Osteoblast (primary cell): Measurements from ENCODE around the gene SH3BP5L. TPM values are rescaled to one million over a fixed set of nuclear protein-coding genes. Genes with fewer than 3 reads are reported as not detected.

ENCODE experiments used
- DNase-seq: peaks from one replicate; pipeline ENCODE4 v3.0.0; 2011; ENCODE audit warnings: low spot score, mixed read lengths; ENCODE audit not compliant: insufficient read length; ENCODE audit errors: missing footprints
- H2AFZ ChIP-seq: 2 replicates; pipeline ENCODE4 v1.6.0; 2011; ENCODE audit warnings: mild to moderate bottlenecking, low read length
- H3K27ac ChIP-seq: 2 replicates; pipeline ENCODE4 v1.5.1; 2011; ENCODE audit warnings: mild to moderate bottlenecking, low read depth, low read length, moderate library complexity
- H3K27me3 ChIP-seq: 2 replicates; pipeline ENCODE4 v1.6.0; 2012; ENCODE audit warnings: mild to moderate bottlenecking, control low read depth, inconsistent platforms, low read length, moderate library complexity; ENCODE audit not compliant: insufficient read depth
- H3K36me3 ChIP-seq: 2 replicates; pipeline ENCODE4 v1.5.1; 2011; ENCODE audit warnings: mild to moderate bottlenecking, low read length, control low read depth, moderate library complexity; ENCODE audit not compliant: insufficient read depth
- H3K4me1 ChIP-seq: 2 replicates; pipeline ENCODE4 v1.5.1; 2011; ENCODE audit warnings: mild to moderate bottlenecking, low read length, control low read depth, moderate library complexity; ENCODE audit not compliant: insufficient read depth
- H3K4me2 ChIP-seq: 2 replicates; pipeline ENCODE4 v1.6.0; 2011; ENCODE audit warnings: mild to moderate bottlenecking, low read length; ENCODE audit not compliant: insufficient read depth
- H3K4me3 ChIP-seq: fragments of 200-600 bp; sonication (generic); 3 replicates; pipeline ENCODE4 v1.5.1; 2012; ENCODE audit warnings: mild to moderate bottlenecking, low read length, inconsistent platforms; ENCODE audit not compliant: insufficient read depth
- H3K79me2 ChIP-seq: 2 replicates; pipeline ENCODE4 v1.6.0; 2012; ENCODE audit warnings: mild to moderate bottlenecking, low read length, control low read depth, inconsistent platforms; ENCODE audit not compliant: insufficient read depth
- H3K9me3 ChIP-seq: 2 replicates; pipeline ENCODE4 v1.5.1; 2011; ENCODE audit warnings: low read depth, low read length, control low read depth
- H4K20me1 ChIP-seq: 2 replicates; pipeline ENCODE4 v1.6.0; 2012; ENCODE audit warnings: mild to moderate bottlenecking, low read length, control low read depth; ENCODE audit not compliant: insufficient read depth
- total RNA-seq: library from RNA; depleted of rRNA; stranded (reverse); fragments of >200 nt; gene quantifications from 2 replicates; pipeline ENCODE4 v1.2.3, GENCODE V29; 2012
- TF ChIP-seq, protein P1 (sequence below): IDR thresholded peaks from 2 replicates; pipeline ENCODE4 v1.5.1; 2011; ENCODE audit warnings: mild to moderate bottlenecking, low read depth, low read length, moderate library complexity; ENCODE audit errors: extremely low read depth

The SH3BP5L gene
- total RNA-seq, 1 donor = 25.3 TPM

DNA sequence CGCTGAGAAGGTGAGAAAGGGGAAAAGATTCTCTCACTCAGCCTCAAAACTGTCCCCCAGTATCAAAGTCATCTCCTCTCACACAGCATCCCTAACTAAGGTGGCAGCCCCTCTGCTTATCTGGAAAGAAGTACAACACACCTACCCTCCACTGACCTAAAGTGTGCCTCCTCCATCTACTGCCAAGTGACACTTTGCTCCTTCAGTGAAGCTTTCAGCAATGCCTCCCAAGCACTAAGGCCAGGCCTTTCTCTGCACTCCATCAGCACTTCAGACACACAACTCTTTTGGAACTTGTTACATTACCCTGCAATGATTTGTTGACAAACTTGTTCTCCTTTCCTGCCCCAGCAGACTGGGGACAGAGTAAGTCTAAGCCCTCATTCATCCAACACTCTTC, 1.4 kb downstream of the SH3BP5L start:
- Histone ChIP-seq H3K4me2 (peak overlapping the region; percentile 96), H3K9me3 (no peaks in the 10 kb centered on the region), H3K4me1 (peaks cover 59% of the 10 kb centered on the region), H3K27me3 (no peaks in the 10 kb centered on the region), H3K27ac (peak overlapping the region; percentile 98), H3K79me2 (peaks cover 53% of the 10 kb centered on the region), H3K36me3 (peaks cover 28% of the 10 kb centered on the region), H3K4me3 (peak overlapping the region; percentile 83), H2AFZ (no peak overlapping the region), H4K20me1 (peaks cover 17% of the 10 kb centered on the region)
- no peak for DNase-seq
- TF ChIP-seq, protein P1, sequence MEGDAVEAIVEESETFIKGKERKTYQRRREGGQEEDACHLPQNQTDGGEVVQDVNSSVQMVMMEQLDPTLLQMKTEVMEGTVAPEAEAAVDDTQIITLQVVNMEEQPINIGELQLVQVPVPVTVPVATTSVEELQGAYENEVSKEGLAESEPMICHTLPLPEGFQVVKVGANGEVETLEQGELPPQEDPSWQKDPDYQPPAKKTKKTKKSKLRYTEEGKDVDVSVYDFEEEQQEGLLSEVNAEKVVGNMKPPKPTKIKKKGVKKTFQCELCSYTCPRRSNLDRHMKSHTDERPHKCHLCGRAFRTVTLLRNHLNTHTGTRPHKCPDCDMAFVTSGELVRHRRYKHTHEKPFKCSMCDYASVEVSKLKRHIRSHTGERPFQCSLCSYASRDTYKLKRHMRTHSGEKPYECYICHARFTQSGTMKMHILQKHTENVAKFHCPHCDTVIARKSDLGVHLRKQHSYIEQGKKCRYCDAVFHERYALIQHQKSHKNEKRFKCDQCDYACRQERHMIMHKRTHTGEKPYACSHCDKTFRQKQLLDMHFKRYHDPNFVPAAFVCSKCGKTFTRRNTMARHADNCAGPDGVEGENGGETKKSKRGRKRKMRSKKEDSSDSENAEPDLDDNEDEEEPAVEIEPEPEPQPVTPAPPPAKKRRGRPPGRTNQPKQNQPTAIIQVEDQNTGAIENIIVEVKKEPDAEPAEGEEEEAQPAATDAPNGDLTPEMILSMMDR = no peak

DNA sequence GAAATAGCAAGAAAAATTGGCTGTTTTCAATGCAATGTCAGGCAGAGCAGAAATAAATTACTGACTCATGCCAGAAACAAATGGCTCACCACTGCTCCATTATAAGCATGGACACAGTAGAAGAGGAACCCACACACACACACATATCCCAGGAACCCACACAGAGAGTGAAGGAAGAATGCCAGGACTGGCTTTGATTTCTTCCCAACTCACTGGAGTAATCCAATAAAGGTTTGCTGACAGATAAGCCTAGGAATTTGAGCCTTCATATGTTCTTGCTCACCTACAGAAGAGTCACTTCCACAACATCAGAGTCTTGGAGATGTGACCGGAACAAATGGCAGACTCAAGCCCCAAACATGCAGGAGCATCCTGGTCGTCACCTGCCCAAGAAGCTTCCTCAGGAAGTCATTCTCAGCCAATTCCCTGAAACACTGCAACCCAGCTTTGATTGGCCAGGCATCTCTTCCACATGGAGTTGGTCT, 2.2 kb downstream of the SH3BP5L start:
- Histone ChIP-seq H2AFZ (no peak overlapping the region), H4K20me1 (peaks cover 17% of the 10 kb centered on the region), H3K79me2 (peaks cover 61% of the 10 kb centered on the region), H3K36me3 (peaks cover 32% of the 10 kb centered on the region), H3K4me2 (peak overlapping the region; percentile 96), H3K4me3 (peak overlapping the region; percentile 63), H3K4me1 (peaks cover 56% of the 10 kb centered on the region), H3K27me3 (no peaks in the 10 kb centered on the region), H3K9me3 (no peaks in the 10 kb centered on the region), H3K27ac (peak overlapping the region; percentile 98)
- DNase-seq = peak; percentile 90
- TF ChIP-seq, protein P1 = no peak

- H3K4me1 ChIP-seq = peaks cover 53% of the 10 kb centered on the region
- H3K36me3 ChIP-seq = peaks cover 38% of the 10 kb centered on the region
- DNase-seq = peak; percentile 48
- H3K79me2 ChIP-seq = peaks cover 72% of the 10 kb centered on the region
- peak overlapping the region; percentile 98 for H3K27ac ChIP-seq
- no peak overlapping the region for H2AFZ ChIP-seq
- peak overlapping the region; percentile 63 for H3K4me3 ChIP-seq
- peak overlapping the region; percentile 96 for H3K4me2 ChIP-seq
- H4K20me1 ChIP-seq = peaks cover 17% of the 10 kb centered on the region
- no peaks in the 10 kb centered on the region for H3K9me3 ChIP-seq
- TF ChIP-seq, protein P1 = no peak
- no peaks in the 10 kb centered on the region for H3K27me3 ChIP-seq
These were observed 3.3 kb downstream of the SH3BP5L start for GRCh38 chr1:248822148-248823032.

- Histone ChIP-seq H3K4me2 (peak overlapping the region; percentile 96), H3K27me3 (no peaks in the 10 kb centered on the region), H3K9me3 (no peaks in the 10 kb centered on the region), H3K4me1 (peaks cover 50% of the 10 kb centered on the region), H3K27ac (peak overlapping the region; percentile 98), H3K4me3 (peak overlapping the region; percentile 4), H3K79me2 (peaks cover 80% of the 10 kb centered on the region), H2AFZ (no peak overlapping the region), H3K36me3 (peaks cover 38% of the 10 kb centered on the region), H4K20me1 (peaks cover 25% of the 10 kb centered on the region)
- no peak for DNase-seq
- TF ChIP-seq, protein P1 = no peak
These were observed 4.1 kb downstream of the SH3BP5L start for GRCh38 chr1:248821641-248822040.
